ENCODE measurements around the gene SCARB1. TPM values are rescaled to one million over a fixed set of nuclear protein-coding genes. Genes with fewer than 3 reads are reported as not detected.

The SCARB1 gene
- total RNA-seq, 1 donor from 2014 or later = 16.9 TPM

- TF ChIP-seq CTCF (IDR thresholded peaks at IDR 0.05; ENCODE audit: unreplicated experiment) = no peak
- H3K4me1 Mint-ChIP-seq (ENCODE audit: unreplicated experiment) = no peaks in the 10 kb centered on the region
- no peak overlapping the region for H3K27ac Mint-ChIP-seq (ENCODE audit: unreplicated experiment)
- peaks cover 2% of the 10 kb centered on the region for H3K27me3 Mint-ChIP-seq (ENCODE audit: unreplicated experiment)
- no peak overlapping the region for H3K4me3 Mint-ChIP-seq (ENCODE audit: unreplicated experiment)
- peaks cover 11% of the 10 kb centered on the region for H3K36me3 Mint-ChIP-seq (ENCODE audit: low read depth, unreplicated experiment)
- DNase-seq (ENCODE audit: low spot score) = no peak
- peaks cover 3% of the 10 kb centered on the region for H3K9me3 Mint-ChIP-seq (ENCODE audit: unreplicated experiment)
Measured at GRCh38 chr12:124817076-124818000, 46.3 kb downstream of the SCARB1 start.

GRCh38 chr12:124816295-124816854, 47.3 kb downstream of the SCARB1 start:
- peaks cover 3% of the 10 kb centered on the region for H3K9me3 Mint-ChIP-seq (ENCODE audit: unreplicated experiment)
- H3K4me3 Mint-ChIP-seq (ENCODE audit: unreplicated experiment) = no peak overlapping the region
- no peaks in the 10 kb centered on the region for H3K4me1 Mint-ChIP-seq (ENCODE audit: unreplicated experiment)
- DNase-seq (ENCODE audit: low spot score) = no peak
- TF ChIP-seq CTCF (IDR thresholded peaks at IDR 0.05; ENCODE audit: unreplicated experiment) = no peak
- peaks cover 11% of the 10 kb centered on the region for H3K36me3 Mint-ChIP-seq (ENCODE audit: low read depth, unreplicated experiment)
- no peak overlapping the region for H3K27ac Mint-ChIP-seq (ENCODE audit: unreplicated experiment)
- peaks cover 2% of the 10 kb centered on the region for H3K27me3 Mint-ChIP-seq (ENCODE audit: unreplicated experiment)

- H3K27ac Mint-ChIP-seq (ENCODE audit: unreplicated experiment) = no peak overlapping the region
- H3K4me3 Mint-ChIP-seq (ENCODE audit: unreplicated experiment) = no peak overlapping the region
- peaks cover 11% of the 10 kb centered on the region for H3K36me3 Mint-ChIP-seq (ENCODE audit: low read depth, unreplicated experiment)
- no peaks in the 10 kb centered on the region for H3K4me1 Mint-ChIP-seq (ENCODE audit: unreplicated experiment)
- TF ChIP-seq CTCF (IDR thresholded peaks at IDR 0.05; ENCODE audit: unreplicated experiment) = no peak
- no peak for DNase-seq (ENCODE audit: low spot score)
- H3K9me3 Mint-ChIP-seq (ENCODE audit: unreplicated experiment) = peaks cover 3% of the 10 kb centered on the region
- H3K27me3 Mint-ChIP-seq (ENCODE audit: unreplicated experiment) = peaks cover 2% of the 10 kb centered on the region
Measured at GRCh38 chr12:124814741-124815613, 48.7 kb downstream of the SCARB1 start.

- Mint-ChIP-seq H3K27me3 (ENCODE audit: unreplicated experiment) (peaks cover 2% of the 10 kb centered on the region), H3K36me3 (ENCODE audit: low read depth, unreplicated experiment) (peaks cover 11% of the 10 kb centered on the region), H3K27ac (ENCODE audit: unreplicated experiment) (no peak overlapping the region), H3K4me3 (ENCODE audit: unreplicated experiment) (no peak overlapping the region), H3K4me1 (ENCODE audit: unreplicated experiment) (no peaks in the 10 kb centered on the region), H3K9me3 (ENCODE audit: unreplicated experiment) (peaks cover 3% of the 10 kb centered on the region)
- TF ChIP-seq CTCF (IDR thresholded peaks at IDR 0.05; ENCODE audit: unreplicated experiment) = no peak
- DNase-seq (ENCODE audit: low spot score) = no peak
Measured at GRCh38 chr12:124813782-124814181, 49.9 kb downstream of the SCARB1 start.

Measured in endothelial cell (in vitro differentiated cells).